Coronary artery (tissue), 2 donors: ENCODE results near the gene HSF2BP.
"Not testable (repeated sequence)": the region's sequence is repeated elsewhere in the genome, so short reads cannot be mapped to it uniquely, and the experiment has no call there.

Experiments used
- DNase-seq: peaks from one replicate; pipeline ENCODE4 v3.0.0-alpha.2; 2017; ENCODE audit warnings: low spot score
- H3K27ac ChIP-seq, 2 donors: fragments of 200-600 bp; sonication (generic); one replicate each; pipeline ENCODE4 v1.5.1; 2016 to 2019
- H3K4me3 ChIP-seq: fragments of 200-600 bp; sonication (generic); 2 replicates; pipeline ENCODE4 v1.5.1; 2016; ENCODE audit warnings: mild to moderate bottlenecking, moderate library complexity
- TF ChIP-seq, protein P1 (sequence below): fragments of 200-600 bp; sonication (generic); IDR thresholded peaks from one replicate; pipeline ENCODE4 v1.5.1; 2019; ENCODE audit warnings: antibody characterized with exemption

The HSF2BP gene

DNA sequence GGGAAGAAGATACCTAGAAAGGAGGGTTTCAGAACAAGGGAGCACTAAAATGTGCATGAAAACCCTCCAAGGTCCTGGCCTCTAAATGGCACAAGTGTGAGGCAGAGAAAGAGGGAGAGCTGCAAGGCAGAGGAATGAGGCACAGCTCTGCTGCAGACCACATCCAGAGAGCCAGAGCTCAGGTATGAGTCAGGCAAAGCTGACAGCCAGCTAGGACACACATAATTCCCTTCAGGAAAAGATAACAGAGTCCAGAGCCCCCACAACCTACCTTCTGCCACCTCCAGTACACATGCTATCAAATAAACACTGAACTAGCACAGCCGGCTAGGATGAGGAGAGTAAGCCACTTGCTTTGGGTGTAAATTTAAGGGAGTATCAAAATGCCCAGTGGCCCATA is 62.2 kb downstream of the HSF2BP start:
- TF ChIP-seq, protein P1, sequence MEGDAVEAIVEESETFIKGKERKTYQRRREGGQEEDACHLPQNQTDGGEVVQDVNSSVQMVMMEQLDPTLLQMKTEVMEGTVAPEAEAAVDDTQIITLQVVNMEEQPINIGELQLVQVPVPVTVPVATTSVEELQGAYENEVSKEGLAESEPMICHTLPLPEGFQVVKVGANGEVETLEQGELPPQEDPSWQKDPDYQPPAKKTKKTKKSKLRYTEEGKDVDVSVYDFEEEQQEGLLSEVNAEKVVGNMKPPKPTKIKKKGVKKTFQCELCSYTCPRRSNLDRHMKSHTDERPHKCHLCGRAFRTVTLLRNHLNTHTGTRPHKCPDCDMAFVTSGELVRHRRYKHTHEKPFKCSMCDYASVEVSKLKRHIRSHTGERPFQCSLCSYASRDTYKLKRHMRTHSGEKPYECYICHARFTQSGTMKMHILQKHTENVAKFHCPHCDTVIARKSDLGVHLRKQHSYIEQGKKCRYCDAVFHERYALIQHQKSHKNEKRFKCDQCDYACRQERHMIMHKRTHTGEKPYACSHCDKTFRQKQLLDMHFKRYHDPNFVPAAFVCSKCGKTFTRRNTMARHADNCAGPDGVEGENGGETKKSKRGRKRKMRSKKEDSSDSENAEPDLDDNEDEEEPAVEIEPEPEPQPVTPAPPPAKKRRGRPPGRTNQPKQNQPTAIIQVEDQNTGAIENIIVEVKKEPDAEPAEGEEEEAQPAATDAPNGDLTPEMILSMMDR: no peak
- Histone ChIP-seq H3K27ac (no peak overlapping the region), H3K4me3 (no peak overlapping the region)
- no peak for DNase-seq

DNA sequence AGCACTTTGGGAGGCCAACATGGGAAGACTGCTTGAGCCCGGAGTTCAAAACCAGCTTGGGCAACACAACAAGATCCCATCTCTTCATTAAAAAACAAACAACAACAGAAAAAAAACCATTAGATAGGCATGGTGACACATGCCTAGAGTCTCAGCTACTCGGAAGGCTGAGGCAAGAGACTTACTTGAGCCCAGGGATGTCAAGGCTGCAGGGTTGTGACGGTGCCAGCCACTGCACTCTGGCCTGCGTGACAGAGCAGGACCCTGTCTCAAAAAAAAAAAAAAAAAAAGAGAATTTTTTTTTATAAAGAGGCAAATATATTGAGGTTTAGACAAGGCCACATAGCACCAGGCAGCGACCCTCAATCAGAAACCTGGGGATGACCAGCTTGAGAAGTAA is 62.7 kb downstream of the HSF2BP start:
- TF ChIP-seq, protein P1: no peak
- no peak for DNase-seq
- H3K4me3 ChIP-seq: no peak overlapping the region
- no peak overlapping the region for H3K27ac ChIP-seq

GRCh38 chr21:43595769-43596168 is 63.5 kb downstream of the HSF2BP start:
- not testable (repeated sequence) for H3K4me3 ChIP-seq, H3K27ac ChIP-seq, DNase-seq

DNA sequence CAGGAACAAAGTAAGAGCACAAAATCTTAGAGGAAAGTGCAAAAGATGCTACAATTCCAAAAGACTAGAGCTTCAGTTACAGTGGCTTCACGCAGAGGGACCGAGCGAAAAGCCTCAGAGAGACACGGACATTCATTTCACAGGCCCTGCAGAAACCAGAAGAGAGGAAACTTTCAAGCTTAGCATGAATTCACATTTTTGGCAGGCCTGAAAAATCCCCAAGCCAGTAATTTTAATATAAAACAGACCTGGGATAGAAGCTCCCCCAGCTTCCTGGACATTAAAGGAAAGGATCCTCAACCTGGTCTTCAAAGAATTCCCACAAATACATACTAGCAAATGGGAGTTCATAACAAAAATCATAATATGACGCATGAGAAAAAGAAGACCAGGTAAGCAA is 66.2 kb downstream of the HSF2BP start:
- no peak overlapping the region for H3K4me3 ChIP-seq
- TF ChIP-seq, protein P1: no peak
- no peak for DNase-seq
- no peak overlapping the region for H3K27ac ChIP-seq

DNA sequence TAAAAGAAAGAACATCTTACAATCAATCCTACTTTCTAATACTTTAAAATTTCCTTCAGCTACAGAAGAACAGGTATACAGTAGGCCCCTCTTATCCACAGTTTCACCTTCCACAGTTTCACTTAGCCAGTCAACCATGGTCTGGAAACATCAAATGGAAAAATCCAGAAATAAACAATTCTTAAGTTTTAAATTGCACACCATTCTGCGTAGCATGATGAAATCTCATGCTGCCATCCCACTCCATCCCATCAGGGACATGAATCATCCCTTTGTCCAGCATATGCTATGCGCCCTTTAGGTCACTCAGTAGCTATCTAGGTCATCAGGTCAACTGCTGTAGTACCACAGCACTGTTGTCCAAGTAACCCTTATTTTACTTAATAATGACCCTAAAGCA is 67.7 kb downstream of the HSF2BP start:
- no peak overlapping the region for H3K27ac ChIP-seq

GRCh38 chr21:43590194-43590593 is 69.1 kb downstream of the HSF2BP start:
- no peak for DNase-seq
- Histone ChIP-seq H3K27ac (no peak overlapping the region), H3K4me3 (no peak overlapping the region)
- TF ChIP-seq, protein P1: no peak

More for the DNA sequence above, 67.7 kb downstream of the HSF2BP start:
- TF ChIP-seq, protein P1: no peak
- H3K4me3 ChIP-seq: no peak overlapping the region
- no peak for DNase-seq

- TF ChIP-seq, protein P1: no peak
- DNase-seq: no peak
- H3K27ac ChIP-seq: no peak overlapping the region
- no peak overlapping the region for H3K4me3 ChIP-seq
Observed at GRCh38 chr21:43588957-43589356, 70.3 kb downstream of the HSF2BP start.

DNA sequence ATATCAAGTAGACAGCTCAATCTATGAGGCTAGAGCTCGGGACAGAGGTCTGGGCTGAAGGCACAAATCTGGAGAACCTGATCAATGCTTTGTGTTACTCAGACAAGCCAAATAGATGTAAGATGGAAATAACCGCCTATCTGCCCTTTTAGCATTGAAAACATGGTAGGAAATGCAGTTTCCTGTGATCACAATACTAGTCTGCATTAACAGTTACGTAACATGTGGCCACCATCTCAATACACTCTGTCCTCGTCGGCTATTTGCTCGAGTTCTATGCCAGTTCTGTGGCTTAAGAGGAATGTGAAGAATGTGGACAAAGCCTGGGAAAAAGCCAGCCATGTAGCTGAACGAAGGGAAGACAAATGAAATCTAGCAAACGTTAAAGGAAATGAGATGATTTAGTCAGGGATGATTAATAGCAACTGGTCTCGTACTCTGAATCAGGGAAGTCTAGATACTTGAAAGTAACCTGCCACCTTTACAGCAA is 73.3 kb downstream of the HSF2BP start:
- H3K27ac ChIP-seq: peak overlapping the region; percentile 82 to 92
- TF ChIP-seq, protein P1: no peak
- peak overlapping the region; percentile 18 for H3K4me3 ChIP-seq
- DNase-seq: peak; percentile 87
